Left ventricle myocardium inferior (tissue), 1 donor: ENCODE measurements around the gene SPSB4. TPM values are rescaled to one million over a fixed set of nuclear protein-coding genes. Genes with fewer than 3 reads are reported as not detected.

Source experiments
- DNase-seq: peaks from one replicate; pipeline ENCODE4 v3.0.0-alpha.2; 2020
- H3K27ac ChIP-seq: fragments of 200-600 bp; replicated peaks from 2 replicates; pipeline ENCODE4 v1.8.0; 2021
- H3K27me3 ChIP-seq: fragments of 200-600 bp; 2 replicates; pipeline ENCODE4 v1.8.0; 2021; ENCODE audit warnings: low read depth
- H3K36me3 ChIP-seq: fragments of 200-600 bp; 2 replicates; pipeline ENCODE4 v1.8.0; 2021
- H3K4me1 ChIP-seq: fragments of 200-600 bp; 2 replicates; pipeline ENCODE4 v1.8.0; 2021
- H3K4me3 ChIP-seq: fragments of 200-600 bp; 2 replicates; pipeline ENCODE4 v1.8.0; 2021; ENCODE audit warnings: mild to moderate bottlenecking, moderate library complexity
- H3K9me3 ChIP-seq: fragments of 200-600 bp; replicated peaks from 2 replicates; pipeline ENCODE4 v1.8.0; 2021
- intact Hi-C: fragments of 100-400 bp; cut with micrococcal nuclease; formaldehyde crosslinking; loops from one replicate; pipeline ENCODE4 v1.11.0; 2022
- total RNA-seq: library from RNA; stranded (reverse); fragmentation: NEBNext Ultra II Directional; extraction: Animal tissue kit (Norgen Biotek cat#: 25700); gene quantifications from one replicate; pipeline ENCODE4 v1.2.1, GENCODE V29; 2021
- TF ChIP-seq, protein P1 (sequence below): fragments of 200-600 bp; IDR thresholded peaks from 2 replicates; pipeline ENCODE4 v1.8.0; 2021; ENCODE audit warnings: antibody characterized with exemption, mild to moderate bottlenecking, borderline replicate concordance
- donor health status: DM: no; HTN: yes; CAD: no; lungs with severe emphysema.

SPSB4 gene
- total RNA-seq, 1 donor from 2014 or later = 11.2 TPM

GRCh38 chr3:141047168-141047567 lies 4.0 kb upstream of the SPSB4 start:
- no peak overlapping the region for H3K4me3 ChIP-seq
- no peak for DNase-seq
- H3K4me1 ChIP-seq = peaks cover 18% of the 10 kb centered on the region
- H3K27ac ChIP-seq = no peak overlapping the region
- no peaks in the 10 kb centered on the region for H3K9me3 ChIP-seq
- TF ChIP-seq, protein P1, sequence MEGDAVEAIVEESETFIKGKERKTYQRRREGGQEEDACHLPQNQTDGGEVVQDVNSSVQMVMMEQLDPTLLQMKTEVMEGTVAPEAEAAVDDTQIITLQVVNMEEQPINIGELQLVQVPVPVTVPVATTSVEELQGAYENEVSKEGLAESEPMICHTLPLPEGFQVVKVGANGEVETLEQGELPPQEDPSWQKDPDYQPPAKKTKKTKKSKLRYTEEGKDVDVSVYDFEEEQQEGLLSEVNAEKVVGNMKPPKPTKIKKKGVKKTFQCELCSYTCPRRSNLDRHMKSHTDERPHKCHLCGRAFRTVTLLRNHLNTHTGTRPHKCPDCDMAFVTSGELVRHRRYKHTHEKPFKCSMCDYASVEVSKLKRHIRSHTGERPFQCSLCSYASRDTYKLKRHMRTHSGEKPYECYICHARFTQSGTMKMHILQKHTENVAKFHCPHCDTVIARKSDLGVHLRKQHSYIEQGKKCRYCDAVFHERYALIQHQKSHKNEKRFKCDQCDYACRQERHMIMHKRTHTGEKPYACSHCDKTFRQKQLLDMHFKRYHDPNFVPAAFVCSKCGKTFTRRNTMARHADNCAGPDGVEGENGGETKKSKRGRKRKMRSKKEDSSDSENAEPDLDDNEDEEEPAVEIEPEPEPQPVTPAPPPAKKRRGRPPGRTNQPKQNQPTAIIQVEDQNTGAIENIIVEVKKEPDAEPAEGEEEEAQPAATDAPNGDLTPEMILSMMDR = no peak
- intact Hi-C loops = no loop called here
- peaks cover 50% of the 10 kb centered on the region for H3K27me3 ChIP-seq
- no peaks in the 10 kb centered on the region for H3K36me3 ChIP-seq

DNA sequence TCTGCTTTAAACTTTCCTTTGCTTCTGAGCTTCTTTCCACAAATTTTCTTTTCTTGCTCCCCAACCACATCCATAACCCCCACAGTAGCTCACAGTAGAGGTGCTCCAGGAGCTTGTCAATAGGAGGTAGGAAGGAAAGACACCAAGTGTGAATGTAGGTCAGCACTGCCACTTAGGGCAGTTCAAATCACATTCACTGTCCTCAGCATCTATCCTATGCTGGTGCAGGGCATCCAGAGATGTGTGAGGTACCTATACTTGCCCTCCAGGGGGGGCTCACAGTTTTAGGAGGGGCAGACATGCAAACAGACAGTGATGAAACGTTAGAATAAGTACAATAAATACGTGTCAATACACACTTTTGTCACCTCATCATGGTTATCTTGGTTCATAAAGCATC lies 1.5 kb upstream of the SPSB4 start:
- TF ChIP-seq, protein P1 = peak; percentile 32
- no peak overlapping the region for H3K4me3 ChIP-seq

DNA sequence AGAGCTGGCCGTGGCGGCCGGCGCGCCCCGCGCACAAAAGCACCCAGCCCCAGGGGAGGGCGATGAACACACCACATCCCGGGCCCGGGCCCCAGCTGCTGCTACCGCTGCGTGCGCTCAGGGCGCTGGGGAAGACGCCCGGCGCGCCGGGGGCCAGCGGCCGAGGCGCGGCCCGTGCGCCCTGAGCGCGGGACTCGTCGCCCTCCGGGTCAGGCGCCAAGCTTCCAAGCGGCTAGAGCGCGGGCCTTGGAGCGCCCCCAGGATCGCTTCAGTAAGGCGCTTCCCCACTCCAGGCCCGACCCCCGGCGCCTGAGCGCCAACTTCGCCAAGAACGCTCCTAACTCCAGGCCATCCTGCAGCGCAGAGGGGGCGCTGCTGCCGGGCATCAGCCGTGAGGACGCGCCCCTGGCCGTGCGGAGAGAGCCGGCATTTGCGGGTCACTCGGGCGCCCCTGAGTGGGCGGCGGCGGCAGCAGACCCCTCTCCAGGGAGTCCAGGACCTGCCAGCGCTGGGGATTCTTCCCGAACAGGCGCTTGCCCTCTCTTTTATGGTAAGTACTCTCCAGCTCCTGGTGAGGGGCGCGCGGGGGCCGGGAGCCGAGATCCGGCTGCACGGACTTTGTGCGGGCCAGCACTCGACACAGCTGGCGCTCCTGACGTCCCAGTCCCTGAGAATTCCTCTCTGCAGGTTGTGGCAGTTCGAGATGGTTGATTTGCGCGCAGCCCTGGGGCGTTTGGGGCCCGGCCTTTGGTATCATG lies 475 bp downstream of the SPSB4 start:
- TF ChIP-seq, protein P1 = no peak
- Histone ChIP-seq H3K9me3 (no peaks in the 10 kb centered on the region), H3K27me3 (peaks cover 71% of the 10 kb centered on the region), H3K4me3 (peak overlapping the region; percentile 77), H3K27ac (peak overlapping the region; percentile 83), H3K4me1 (peaks cover 45% of the 10 kb centered on the region), H3K36me3 (no peaks in the 10 kb centered on the region)
- DNase-seq = peak; percentile 42
- intact Hi-C loops = no loop called here

More for the DNA sequence above, 1.5 kb upstream of the SPSB4 start:
- intact Hi-C loops = no loop called here
- Histone ChIP-seq H3K9me3 (no peaks in the 10 kb centered on the region), H3K27ac (no peak overlapping the region), H3K27me3 (peaks cover 72% of the 10 kb centered on the region), H3K4me1 (peaks cover 30% of the 10 kb centered on the region), H3K36me3 (no peaks in the 10 kb centered on the region)
- no peak for DNase-seq

DNA sequence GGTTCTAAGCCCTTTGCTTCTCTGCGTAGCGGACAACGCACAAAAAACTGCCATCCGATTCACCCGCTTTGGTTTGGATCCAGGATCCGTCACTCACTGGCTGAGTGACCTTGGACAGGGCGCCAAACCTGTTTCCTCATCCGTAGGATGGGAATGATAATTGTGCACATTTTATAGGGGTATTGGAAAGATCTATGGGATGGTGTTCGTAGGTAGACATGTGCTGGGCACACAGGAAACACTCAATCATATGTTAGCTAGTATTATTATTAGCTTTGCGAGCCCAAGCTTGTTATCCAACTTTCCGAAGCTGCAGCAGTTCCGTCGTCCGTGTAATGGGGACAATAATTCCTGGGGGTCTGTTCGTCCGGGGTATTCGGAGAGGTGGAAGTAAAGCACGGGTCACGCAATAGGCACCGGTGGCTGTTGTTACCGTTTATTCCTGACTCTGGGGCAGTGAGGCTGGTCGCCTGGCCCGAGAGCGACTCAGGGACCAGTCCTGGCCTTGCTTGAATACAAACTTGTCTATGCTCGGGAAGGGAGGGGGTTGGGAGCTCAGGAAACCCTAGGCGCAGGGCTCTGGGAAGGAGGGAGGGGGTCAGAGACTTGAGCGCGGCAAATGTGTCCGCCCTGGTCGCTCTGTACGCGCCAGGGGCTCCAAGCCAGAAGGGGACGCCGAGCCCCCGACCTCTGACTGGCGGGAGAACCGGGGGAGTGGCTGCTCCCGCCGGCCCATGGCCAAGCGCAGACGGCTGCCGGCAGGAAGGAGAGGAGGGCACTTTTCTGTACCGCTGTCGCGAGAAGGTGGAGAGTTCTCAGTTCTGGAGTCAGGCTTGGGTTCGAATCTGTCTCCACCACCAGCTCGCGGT lies 1.3 kb downstream of the SPSB4 start:
- Histone ChIP-seq H3K9me3 (no peaks in the 10 kb centered on the region), H3K4me1 (peaks cover 53% of the 10 kb centered on the region), H3K4me3 (peak overlapping the region; percentile 77), H3K27me3 (peaks cover 63% of the 10 kb centered on the region), H3K36me3 (no peaks in the 10 kb centered on the region), H3K27ac (peak overlapping the region; percentile 83)
- intact Hi-C loops = no loop called here
- TF ChIP-seq, protein P1 = no peak
- DNase-seq = peak; percentile 43

DNA sequence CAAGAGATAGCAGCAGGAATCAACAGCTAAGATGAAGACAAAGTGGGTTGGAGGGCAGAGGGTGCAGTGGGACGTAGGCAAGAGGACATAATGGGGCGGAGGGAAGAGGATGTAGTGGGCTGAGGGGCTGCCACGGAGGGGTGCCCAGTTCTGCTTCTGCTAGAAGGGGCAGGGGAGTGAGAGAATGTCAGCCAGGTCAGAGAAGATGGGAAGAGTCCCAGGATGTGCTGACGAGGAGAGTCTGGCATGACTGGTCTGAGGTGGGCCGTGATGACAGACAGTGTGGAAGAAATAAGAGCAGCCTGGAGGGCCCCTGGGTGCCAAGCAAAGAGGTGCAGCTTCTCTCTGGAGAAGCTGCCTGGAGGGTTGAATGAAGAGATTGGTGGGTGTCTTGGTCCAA lies 4.0 kb downstream of the SPSB4 start:
- TF ChIP-seq, protein P1 = no peak
- Histone ChIP-seq H3K27ac (no peak overlapping the region), H3K27me3 (peaks cover 42% of the 10 kb centered on the region), H3K4me3 (no peak overlapping the region), H3K4me1 (peaks cover 55% of the 10 kb centered on the region), H3K36me3 (no peaks in the 10 kb centered on the region), H3K9me3 (peaks cover 8% of the 10 kb centered on the region)
- intact Hi-C loops = no loop called here
- no peak for DNase-seq
